Neural progenitor cell (in vitro differentiated cells): ENCODE measurements around the gene CDSN. TPM values are rescaled to one million over a fixed set of nuclear protein-coding genes. Genes with fewer than 3 reads are reported as not detected.

Experiments
- DNase-seq: peaks from one replicate; pipeline ENCODE4 v3.0.0-alpha.2; 2016; ENCODE audit warnings: low spot score
- H2AFZ ChIP-seq: fragments of 200-600 bp; sonication (generic); replicated peaks from 2 replicates; pipeline ENCODE4 v1.6.1; 2016; ENCODE audit warnings: antibody characterized with exemption
- H3F3A ChIP-seq: fragments of 200-600 bp; sonication (generic); 2 replicates; pipeline ENCODE4 v1.6.1; 2016; ENCODE audit warnings: antibody characterized with exemption, low read depth
- H3K27ac ChIP-seq: fragments of 200-600 bp; sonication (generic); 2 replicates; pipeline ENCODE4 v1.5.1; 2016; ENCODE audit warnings: mild to moderate bottlenecking
- H3K27me3 ChIP-seq: fragments of 200-600 bp; sonication (generic); 2 replicates; pipeline ENCODE4 v1.6.1; 2016; ENCODE audit warnings: mild to moderate bottlenecking, moderate library complexity
- H3K36me3 ChIP-seq: fragments of 200-600 bp; sonication (generic); 2 replicates; pipeline ENCODE4 v1.5.1; 2016
- H3K4me1 ChIP-seq: fragments of 200-600 bp; sonication (generic); 2 replicates; pipeline ENCODE4 v1.6.1; 2016; ENCODE audit warnings: mixed run types
- H3K4me2 ChIP-seq: fragments of 200-600 bp; sonication (generic); 2 replicates; pipeline ENCODE4 v1.6.1; 2016
- H3K4me3 ChIP-seq: fragments of 200-600 bp; sonication (generic); 2 replicates; pipeline ENCODE4 v1.5.1; 2016
- H3K79me2 ChIP-seq: fragments of 200-600 bp; sonication (generic); 2 replicates; pipeline ENCODE4 v1.6.1; 2016; ENCODE audit warnings: low read depth
- H3K9ac ChIP-seq: fragments of 200-600 bp; sonication (generic); 2 replicates; pipeline ENCODE4 v1.6.1; 2016
- H3K9me3 ChIP-seq: fragments of 200-600 bp; sonication (generic); 2 replicates; pipeline ENCODE4 v1.5.1; 2016; ENCODE audit warnings: low read depth
- H4K20me1 ChIP-seq: fragments of 200-600 bp; sonication (generic); 2 replicates; pipeline ENCODE4 v1.6.1; 2016; ENCODE audit warnings: low read depth
- H3K27ac Mint-ChIP-seq: 3 replicates; pipeline ENCODE4 v1.8.0; 2021; ENCODE audit warnings: mixed read lengths
- H3K27me3 Mint-ChIP-seq: 2 replicates; pipeline ENCODE4 v1.8.0; 2022; ENCODE audit warnings: low read depth, mild to moderate bottlenecking, inconsistent platforms, moderate library complexity, mixed read lengths; ENCODE audit not compliant: insufficient read depth
- H3K36me3 Mint-ChIP-seq: 3 replicates; pipeline ENCODE4 v1.8.0; 2021; ENCODE audit warnings: mixed read lengths
- H3K4me1 Mint-ChIP-seq: 3 replicates; pipeline ENCODE4 v1.8.0; 2021; ENCODE audit warnings: mixed read lengths
- H3K4me3 Mint-ChIP-seq: 3 replicates; pipeline ENCODE4 v1.8.0; 2021; ENCODE audit warnings: mild to moderate bottlenecking, moderate library complexity, mixed read lengths
- H3K9me3 Mint-ChIP-seq: 3 replicates; pipeline ENCODE4 v1.8.0; 2020; ENCODE audit warnings: mixed read lengths
- EZH2 ChIP-seq: fragments of 200-600 bp; sonication (generic); IDR thresholded peaks from 2 replicates; pipeline ENCODE4 v1.6.1; 2017; ENCODE audit warnings: antibody characterized with exemption, mild to moderate bottlenecking, moderate library complexity
- EZH2phosphoT487 ChIP-seq: fragments of 200-600 bp; sonication (generic); IDR thresholded peaks from 2 replicates; pipeline ENCODE4 v1.6.1; 2017; ENCODE audit warnings: antibody characterized with exemption
- small RNA-seq: library from RNA; depleted of rRNA; stranded (forward); fragments of <200 nt; gene quantifications from one replicate; pipeline ENCODE3, GENCODE V24; 2015
- total RNA-seq: library from RNA; depleted of rRNA; stranded (reverse); fragments of >200 nt; gene quantifications from 2 replicates; pipeline ENCODE4 v1.2.3, GENCODE V29; 2015; ENCODE audit warnings: low replicate concordance
- TF ChIP-seq, protein P1 (sequence below): fragments of 200-600 bp; sonication (generic); IDR thresholded peaks from 2 replicates; pipeline ENCODE4 v1.5.1; 2017; ENCODE audit warnings: antibody characterized with exemption, mild to moderate bottlenecking

CDSN gene
- total RNA-seq, 1 donor from 2014 or later = not detected

DNA sequence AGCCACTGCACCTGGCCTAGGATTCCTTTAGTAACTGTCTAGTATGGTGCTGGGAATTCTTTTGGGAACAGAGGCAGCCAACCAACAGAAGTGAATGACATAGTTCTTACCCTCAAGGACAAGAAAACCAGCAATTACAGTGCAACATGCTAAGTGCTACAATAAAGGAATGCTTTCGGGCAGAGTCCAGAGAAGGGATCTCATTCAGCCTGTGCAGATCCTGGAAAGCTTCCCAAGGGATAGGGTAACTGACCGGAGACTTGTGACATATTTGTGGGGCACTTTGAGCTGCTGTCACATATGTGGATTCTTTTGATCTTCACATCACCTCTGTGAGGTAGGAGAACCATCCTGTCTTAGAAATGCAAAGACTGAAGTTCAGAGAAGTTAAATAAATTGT is 54.7 kb downstream of the CDSN start:
- Histone ChIP-seq H3K4me3 (no peak overlapping the region), H3K27ac (no peak overlapping the region), H3K9me3 (no peaks in the 10 kb centered on the region), H3K9ac (no peak overlapping the region), H3K4me1 (peaks cover 5% of the 10 kb centered on the region), H3K27me3 (no peaks in the 10 kb centered on the region), H3K4me2 (no peak overlapping the region), H3F3A (peaks cover 11% of the 10 kb centered on the region), H3K36me3 (no peaks in the 10 kb centered on the region), H2AFZ (no peak overlapping the region), H4K20me1 (no peaks in the 10 kb centered on the region), H3K79me2 (no peaks in the 10 kb centered on the region)
- DNase-seq = no peak
- peak overlapping the region; percentile 33 for H3K4me3 Mint-ChIP-seq
- peak overlapping the region; percentile 37 for H3K27ac Mint-ChIP-seq
- TF ChIP-seq, protein P1, sequence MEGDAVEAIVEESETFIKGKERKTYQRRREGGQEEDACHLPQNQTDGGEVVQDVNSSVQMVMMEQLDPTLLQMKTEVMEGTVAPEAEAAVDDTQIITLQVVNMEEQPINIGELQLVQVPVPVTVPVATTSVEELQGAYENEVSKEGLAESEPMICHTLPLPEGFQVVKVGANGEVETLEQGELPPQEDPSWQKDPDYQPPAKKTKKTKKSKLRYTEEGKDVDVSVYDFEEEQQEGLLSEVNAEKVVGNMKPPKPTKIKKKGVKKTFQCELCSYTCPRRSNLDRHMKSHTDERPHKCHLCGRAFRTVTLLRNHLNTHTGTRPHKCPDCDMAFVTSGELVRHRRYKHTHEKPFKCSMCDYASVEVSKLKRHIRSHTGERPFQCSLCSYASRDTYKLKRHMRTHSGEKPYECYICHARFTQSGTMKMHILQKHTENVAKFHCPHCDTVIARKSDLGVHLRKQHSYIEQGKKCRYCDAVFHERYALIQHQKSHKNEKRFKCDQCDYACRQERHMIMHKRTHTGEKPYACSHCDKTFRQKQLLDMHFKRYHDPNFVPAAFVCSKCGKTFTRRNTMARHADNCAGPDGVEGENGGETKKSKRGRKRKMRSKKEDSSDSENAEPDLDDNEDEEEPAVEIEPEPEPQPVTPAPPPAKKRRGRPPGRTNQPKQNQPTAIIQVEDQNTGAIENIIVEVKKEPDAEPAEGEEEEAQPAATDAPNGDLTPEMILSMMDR = no peak
- TF ChIP-seq EZH2phosphoT487 (no peak), EZH2 (no peak)
- peaks cover 3% of the 10 kb centered on the region for H3K9me3 Mint-ChIP-seq
- H3K36me3 Mint-ChIP-seq = no peaks in the 10 kb centered on the region
- peaks cover 25% of the 10 kb centered on the region for H3K4me1 Mint-ChIP-seq
- H3K27me3 Mint-ChIP-seq = peaks cover 4% of the 10 kb centered on the region

Small RNAs within 50 kb of the gene (small RNA-seq; reads per million reads assigned to genes)
- gene POLR2LP1 (not detected), gene RNU6-1133P (not detected)

Other genes starting within 250 kb of the CDSN start
- gene DDR1, start 235.9 kb downstream of the CDSN start, total RNA-seq = 85.3 and 234 TPM in 2 replicates
- gene GTF2H4, start 212.2 kb downstream of the CDSN start, total RNA-seq = 29.2 and 50.0 TPM in 2 replicates
- 21.5 and 64.6 TPM in 2 replicates for gene VARS2, start 206.2 kb downstream of the CDSN start, total RNA-seq
- not detected in 2 replicates for gene SFTA2, start 188.3 kb downstream of the CDSN start, total RNA-seq
- 0.03 TPM in 1 of 2 replicates, not detected in the other for gene MUCL3, start 179.5 kb downstream of the CDSN start, total RNA-seq
- not detected in 2 replicates for gene MUC21, start 136.7 kb downstream of the CDSN start, total RNA-seq
- gene MUC22, start 110.0 kb downstream of the CDSN start, total RNA-seq = 0.03 TPM in 1 of 2 replicates, not detected in the other
- not detected in 2 replicates for gene C6orf15, start 7.9 kb downstream of the CDSN start, total RNA-seq
- not detected in 2 replicates for gene PSORS1C1, start 5.6 kb downstream of the CDSN start, total RNA-seq
- not detected in 2 replicates for gene PSORS1C2, start 18.6 kb upstream of the CDSN start, total RNA-seq
- 23.2 and 54.9 TPM in 2 replicates for gene CCHCR1, start 37.4 kb upstream of the CDSN start, total RNA-seq
- 6.2 and 9.5 TPM in 2 replicates for gene TCF19, start 38.1 kb upstream of the CDSN start, total RNA-seq
- 17.2 and 17.4 TPM in 2 replicates for gene POU5F1, start 50.2 kb upstream of the CDSN start, total RNA-seq
- 65.2 and 170 TPM in 2 replicates for gene HLA-C, start 151.6 kb upstream of the CDSN start, total RNA-seq
- gene HLA-B, start 236.7 kb upstream of the CDSN start, total RNA-seq = 16.2 and 21.8 TPM in 2 replicates